Transverse colon (tissue), 4 donors: ENCODE measurements around the gene NEK8. TPM values are rescaled to one million over a fixed set of nuclear protein-coding genes. Genes with fewer than 3 reads are reported as not detected.

ENCODE experiments used
- DNase-seq: peaks from one replicate; pipeline ENCODE4 v3.0.0-alpha.2; 2019
- H3K27ac ChIP-seq, 4 donors: fragments of 200-600 bp; sonication (generic); 2 replicates each; pipeline ENCODE4 v1.5.1; 2016 to 2018; ENCODE audit warnings: inconsistent platforms in 4 of 4
- H3K27me3 ChIP-seq: fragments of 200-600 bp; sonication (generic); 2 replicates; pipeline ENCODE4 v1.5.1; 2017; ENCODE audit warnings: inconsistent platforms
- H3K36me3 ChIP-seq, 4 donors: fragments of 200-600 bp; sonication (generic); 2 replicates each; pipeline ENCODE4 v1.5.1; 2017 to 2019; ENCODE audit warnings: inconsistent platforms in 4 of 4
- H3K4me1 ChIP-seq, 4 donors: fragments of 200-600 bp; sonication (generic); 2 replicates each; pipeline ENCODE4 v1.5.1; 2017 to 2020; ENCODE audit warnings: inconsistent platforms in 4 of 4
- H3K4me3 ChIP-seq, 4 donors: fragments of 200-600 bp; sonication (generic); 1 replicate in 1 of 4; 2 replicates in 3 of 4; pipeline versions ENCODE4 v1.5.1 to v1.6.1; 2017 to 2019; ENCODE audit warnings: inconsistent platforms in 4 of 4
- H3K9me3 ChIP-seq, 2 donors: fragments of 200-600 bp; sonication (generic); 2 replicates each; pipeline ENCODE4 v1.5.1; 2017 to 2019; ENCODE audit warnings: inconsistent platforms in 2 of 2
- CTCF ChIP-seq, 5 experiments: fragments of 200-600 bp in 3 of 5; fragments of 450-650 bp in 2 of 5; sonication (generic) in 3 of 5; IDR thresholded peaks; 1 replicate in 2 of 5; 2 replicates in 3 of 5; pipeline ENCODE4 v1.5.1; 2016 to 2017; ENCODE audit warnings: antibody characterized with exemption in 5 of 5, inconsistent platforms in 3 of 5, mild to moderate bottlenecking in 2 of 5, moderate library complexity in 1 of 5
- EP300 ChIP-seq: sonication (generic); formaldehyde crosslinking; IDR thresholded peaks from one replicate; pipeline ENCODE4 v1.6.1; 2017; ENCODE audit warnings: antibody characterized with exemption, low read depth
- POLR2A ChIP-seq: fragments of 450-650 bp; IDR thresholded peaks from one replicate; pipeline ENCODE4 v1.6.1; 2016; ENCODE audit warnings: antibody characterized with exemption, mild to moderate bottlenecking, moderate library complexity
- POLR2AphosphoS5 ChIP-seq, 3 donors: sonication (generic); formaldehyde crosslinking; IDR thresholded peaks; one replicate each; pipeline ENCODE4 v1.6.1; 2016; ENCODE audit warnings: antibody characterized with exemption in 3 of 3
- WGBS, 2 donors: methylation state at CpG; one replicate each; pipeline ENCODE4 v1.1.5; 2018; ENCODE audit warnings: low coverage in 1 of 2; 5-methylcytosine and 5-hydroxymethylcytosine counted together
- in situ Hi-C, 4 donors: fragments of 200-750 bp; cut with MboI; loops; one replicate each; pipeline versions ENCODE4 v1.15.0 to v1.15.1; 2017; ENCODE audit warnings: low sequenced_read_pairs in 3 of 4, low pct_ligation_motif_present in 1 of 4, low pct_unique_long_range_greater_than_20kb in 1 of 4
- intact Hi-C: fragments of 100-400 bp; cut with DNase I; formaldehyde crosslinking; loops from one replicate; pipeline ENCODE4 v1.15.1; 2023; ENCODE audit warnings: low total_unique reads
- total RNA-seq, 4 donors: library from RNA; depleted of rRNA; stranded (reverse); fragments of >200 nt; gene quantifications; one replicate each; pipeline ENCODE4 v1.1.0, GENCODE V29; 2016

NEK8 gene
- total RNA-seq, 4 donors from 2014 or later: 5.7 to 52.3 (median 8.3) TPM

- Histone ChIP-seq H3K27ac (no peak overlapping the region), H3K36me3 (peaks cover 0 to 54% (median 8%) of the 10 kb centered on the region in 4 donors), H3K27me3 (no peaks in the 10 kb centered on the region), H3K9me3 (no peaks in the 10 kb centered on the region), H3K4me1 (peaks cover 4 to 11% (median 10%) of the 10 kb centered on the region in 4 donors), H3K4me3 (no peak overlapping the region)
- in situ Hi-C loops (no loop called here), intact Hi-C loops (no loop called here)
- no peak for DNase-seq
- 80 to 90% methylated on average over 2 to 3 of the region's 3 CpGs for WGBS, 2 donors
- TF ChIP-seq EP300: no peak
- no peak for TF ChIP-seq CTCF (IDR thresholded peaks at IDR 0.05)
- no peak for TF ChIP-seq POLR2AphosphoS5 (IDR thresholded peaks at IDR 0.05)
- no peak for TF ChIP-seq POLR2A
Measured at GRCh38 chr17:28702752-28703150, 25.8 kb upstream of the NEK8 start.

- in situ Hi-C loops: no loop called here
- peaks cover 0 to 48% (median 6%) of the 10 kb centered on the region in 4 donors for H3K36me3 ChIP-seq
Measured at GRCh38 chr17:28703552-28704218, 24.9 kb upstream of the NEK8 start.

GRCh38 chr17:28704219-28704858, 24.2 kb upstream of the NEK8 start:
- DNase-seq: no peak
- no peak for TF ChIP-seq CTCF (IDR thresholded peaks at IDR 0.05)
- no peak for TF ChIP-seq POLR2A
- no peak for TF ChIP-seq EP300
- no peak for TF ChIP-seq POLR2AphosphoS5 (IDR thresholded peaks at IDR 0.05)
- Histone ChIP-seq H3K27me3 (no peaks in the 10 kb centered on the region), H3K36me3 (peaks cover 0 to 42% (median 6%) of the 10 kb centered on the region in 4 donors), H3K27ac (no peak overlapping the region), H3K9me3 (no peaks in the 10 kb centered on the region), H3K4me1 (peaks cover 0 to 7% (median 3%) of the 10 kb centered on the region in 4 donors), H3K4me3 (no peak overlapping the region)
- intact Hi-C loops (no loop called here), in situ Hi-C loops (no loop called here)
- WGBS, 2 donors: 83 to 89% methylated on average over 1 to 14 of the region's 14 CpGs

More at GRCh38 chr17:28703552-28704218, 24.9 kb upstream of the NEK8 start:
- H3K9me3 ChIP-seq: no peaks in the 10 kb centered on the region
- intact Hi-C loops: no loop called here
- DNase-seq: no peak
- TF ChIP-seq CTCF (IDR thresholded peaks at IDR 0.05): no peak
- TF ChIP-seq POLR2A: no peak
- no peak for TF ChIP-seq EP300
- TF ChIP-seq POLR2AphosphoS5 (IDR thresholded peaks at IDR 0.05): no peak
- H3K27me3 ChIP-seq: no peaks in the 10 kb centered on the region
- H3K4me1 ChIP-seq: peaks cover 0 to 5% (median 3%) of the 10 kb centered on the region in 4 donors
- 80 to 85% methylated on average over 7 to 16 of the region's 16 CpGs for WGBS, 2 donors
- no peak overlapping the region for H3K27ac ChIP-seq
- H3K4me3 ChIP-seq: no peak overlapping the region

GRCh38 chr17:28705074-28705659, 23.4 kb upstream of the NEK8 start:
- WGBS, 2 donors: 84% methylated on average over 5 of the region's 5 CpGs; no CpG with 5 or more reads in 1 of the 2 donors
- H3K27me3 ChIP-seq: no peaks in the 10 kb centered on the region
- intact Hi-C loops: no loop called here
- H3K4me1 ChIP-seq: peaks cover 0 to 15% (median 7%) of the 10 kb centered on the region in 4 donors
- no peak for DNase-seq
- no peak overlapping the region for H3K4me3 ChIP-seq
- in situ Hi-C loops: no loop called here
- no peak for TF ChIP-seq CTCF (IDR thresholded peaks at IDR 0.05)
- TF ChIP-seq EP300: no peak
- no peak for TF ChIP-seq POLR2A
- no peak for TF ChIP-seq POLR2AphosphoS5 (IDR thresholded peaks at IDR 0.05)
- peaks cover 0 to 34% (median 6%) of the 10 kb centered on the region in 4 donors for H3K36me3 ChIP-seq
- no peak overlapping the region for H3K27ac ChIP-seq
- H3K9me3 ChIP-seq: no peaks in the 10 kb centered on the region
